Tibial nerve (tissue), 4 donors: ENCODE measurements around the gene RASA3. TPM values are rescaled to one million over a fixed set of nuclear protein-coding genes. Genes with fewer than 3 reads are reported as not detected.

Experiments used
- DNase-seq, 2 donors: peaks; one replicate each; pipeline ENCODE4 v3.0.0-alpha.2; 2019; ENCODE audit warnings: low spot score in 2 of 2
- H3K27ac ChIP-seq, 4 donors: fragments of 200-600 bp; sonication (generic) in 3 of 4; one replicate each; pipeline ENCODE4 v1.5.1; 2017 to 2019; ENCODE audit warnings: mild to moderate bottlenecking in 1 of 4
- H3K27me3 ChIP-seq, 2 donors: fragments of 200-600 bp; sonication (generic) in 1 of 2; one replicate each; pipeline versions ENCODE4 v1.5.1 to v1.6.0; 2017 to 2019
- H3K36me3 ChIP-seq, 3 donors: fragments of 200-600 bp; sonication (generic); one replicate each; pipeline ENCODE4 v1.5.1; 2018 to 2019
- H3K4me1 ChIP-seq, 4 donors: fragments of 200-600 bp; sonication (generic) in 3 of 4; one replicate each; pipeline ENCODE4 v1.5.1; 2017 to 2019
- H3K4me3 ChIP-seq, 4 donors: fragments of 200-600 bp; sonication (generic) in 3 of 4; one replicate each; pipeline ENCODE4 v1.5.1; 2017 to 2019; ENCODE audit warnings: mild to moderate bottlenecking in 1 of 4, moderate library complexity in 1 of 4
- H3K9me3 ChIP-seq, 4 donors: fragments of 200-600 bp; sonication (generic) in 3 of 4; one replicate each; pipeline ENCODE4 v1.5.1; 2017 to 2019
- EP300 ChIP-seq, 2 donors: sonication (generic); formaldehyde crosslinking; IDR thresholded peaks; one replicate each; pipeline ENCODE4 v1.6.1; 2017; ENCODE audit warnings: antibody characterized with exemption in 2 of 2, mild to moderate bottlenecking in 1 of 2
- POLR2A ChIP-seq, 2 donors: fragments of 450-650 bp; IDR thresholded peaks; one replicate each; pipeline ENCODE4 v1.6.1; 2017; ENCODE audit warnings: antibody characterized with exemption in 2 of 2, mild to moderate bottlenecking in 2 of 2, moderate library complexity in 2 of 2
- WGBS, 2 donors: methylation state at CpG; one replicate each; pipeline ENCODE4 v1.1.5; 2018; 5-methylcytosine and 5-hydroxymethylcytosine counted together
- total RNA-seq, 4 donors: library from RNA; depleted of rRNA; stranded (reverse); fragments of >200 nt; gene quantifications; one replicate each; pipeline ENCODE4 v1.1.0, GENCODE V29; 2016
- TF ChIP-seq, protein P1 (sequence below), 5 experiments: fragments of 200-600 bp in 3 of 5; fragments of 450-650 bp in 2 of 5; sonication (generic) in 3 of 5; IDR thresholded peaks; one replicate each; pipeline ENCODE4 v1.5.1; 2016 to 2019; ENCODE audit warnings: antibody characterized with exemption in 5 of 5, mild to moderate bottlenecking in 3 of 5, moderate library complexity in 2 of 5

RASA3 gene
- total RNA-seq, 4 donors from 2014 or later: 36.2 to 63.3 (median 46.3) TPM

GRCh38 chr13:114073881-114074612 is 58.4 kb downstream of the RASA3 start:
- peaks cover 0 to 24% (median 0%) of the 10 kb centered on the region in 3 donors for H3K36me3 ChIP-seq
- peaks cover 0 to 44% (median 14%) of the 10 kb centered on the region in 4 donors for H3K4me1 ChIP-seq
- no peak overlapping the region for H3K4me3 ChIP-seq
- DNase-seq: peak in 1 of 2 donors; percentile 12
- H3K27ac ChIP-seq: peak overlapping the region in 2 of 4 donors; percentile 15 to 28
- TF ChIP-seq POLR2A (IDR thresholded peaks at IDR 0.05): no peak
- no peak for TF ChIP-seq EP300 (IDR thresholded peaks at IDR 0.05)
- TF ChIP-seq, protein P1, sequence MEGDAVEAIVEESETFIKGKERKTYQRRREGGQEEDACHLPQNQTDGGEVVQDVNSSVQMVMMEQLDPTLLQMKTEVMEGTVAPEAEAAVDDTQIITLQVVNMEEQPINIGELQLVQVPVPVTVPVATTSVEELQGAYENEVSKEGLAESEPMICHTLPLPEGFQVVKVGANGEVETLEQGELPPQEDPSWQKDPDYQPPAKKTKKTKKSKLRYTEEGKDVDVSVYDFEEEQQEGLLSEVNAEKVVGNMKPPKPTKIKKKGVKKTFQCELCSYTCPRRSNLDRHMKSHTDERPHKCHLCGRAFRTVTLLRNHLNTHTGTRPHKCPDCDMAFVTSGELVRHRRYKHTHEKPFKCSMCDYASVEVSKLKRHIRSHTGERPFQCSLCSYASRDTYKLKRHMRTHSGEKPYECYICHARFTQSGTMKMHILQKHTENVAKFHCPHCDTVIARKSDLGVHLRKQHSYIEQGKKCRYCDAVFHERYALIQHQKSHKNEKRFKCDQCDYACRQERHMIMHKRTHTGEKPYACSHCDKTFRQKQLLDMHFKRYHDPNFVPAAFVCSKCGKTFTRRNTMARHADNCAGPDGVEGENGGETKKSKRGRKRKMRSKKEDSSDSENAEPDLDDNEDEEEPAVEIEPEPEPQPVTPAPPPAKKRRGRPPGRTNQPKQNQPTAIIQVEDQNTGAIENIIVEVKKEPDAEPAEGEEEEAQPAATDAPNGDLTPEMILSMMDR (IDR thresholded peaks at IDR 0.05): no peak
- H3K9me3 ChIP-seq: no peaks in the 10 kb centered on the region
- H3K27me3 ChIP-seq: no peaks in the 10 kb centered on the region
- 87 to 88% methylated on average over 22 of the region's 22 CpGs for WGBS, 2 donors

- DNase-seq: peak in 1 of 2 donors; percentile 9
- Histone ChIP-seq H3K4me1 (peaks cover 0 to 48% (median 20%) of the 10 kb centered on the region in 4 donors), H3K27me3 (no peaks in the 10 kb centered on the region), H3K27ac (peak overlapping the region in 2 of 4 donors; percentile 37 to 69), H3K4me3 (no peak overlapping the region), H3K9me3 (no peaks in the 10 kb centered on the region), H3K36me3 (peaks cover 0 to 24% (median 0%) of the 10 kb centered on the region in 3 donors)
- WGBS, 2 donors: 74 to 83% methylated on average over 10 of the region's 10 CpGs
- TF ChIP-seq POLR2A (IDR thresholded peaks at IDR 0.05) (no peak), EP300 (IDR thresholded peaks at IDR 0.05) (no peak)
- TF ChIP-seq, protein P1 (IDR thresholded peaks at IDR 0.05): no peak
These were observed 60.0 kb downstream of the RASA3 start for GRCh38 chr13:114072421-114072820.

DNA sequence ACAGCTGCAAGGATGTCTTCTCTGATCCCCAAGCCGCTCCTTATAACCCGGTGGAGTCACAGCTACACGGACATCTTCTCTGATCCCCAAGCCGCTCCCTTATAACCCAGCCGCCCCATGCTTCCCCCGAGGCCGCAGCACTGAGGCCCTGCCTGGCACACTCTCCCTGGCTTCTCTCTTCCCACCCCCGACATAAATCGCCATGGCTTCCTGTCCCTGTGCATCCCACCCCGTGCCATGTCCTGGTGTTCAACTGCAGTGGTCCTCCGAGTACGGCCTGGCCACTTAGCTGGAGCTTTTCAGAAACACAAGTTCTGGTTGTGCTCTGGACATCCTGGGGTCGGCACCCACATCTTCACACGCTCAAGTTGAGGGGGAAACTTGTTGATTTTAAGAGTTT is 60.4 kb downstream of the RASA3 start:
- WGBS, 2 donors: 49 to 50% methylated on average over 14 of the region's 14 CpGs
- no peaks in the 10 kb centered on the region for H3K9me3 ChIP-seq
- H3K4me3 ChIP-seq: no peak overlapping the region
- H3K27ac ChIP-seq: peak overlapping the region in 3 of 4 donors; percentile 6 to 69 (median 37)
- no peaks in the 10 kb centered on the region for H3K27me3 ChIP-seq
- H3K4me1 ChIP-seq: peaks cover 0 to 52% (median 24%) of the 10 kb centered on the region in 4 donors
- peak in 1 of 2 donors; percentile 11 for DNase-seq
- H3K36me3 ChIP-seq: peaks cover 0 to 24% (median 0%) of the 10 kb centered on the region in 3 donors
- TF ChIP-seq, protein P1 (IDR thresholded peaks at IDR 0.05): no peak
- TF ChIP-seq POLR2A (IDR thresholded peaks at IDR 0.05) (no peak), EP300 (IDR thresholded peaks at IDR 0.05) (no peak)

GRCh38 chr13:114071410-114071809 is 61.0 kb downstream of the RASA3 start:
- Histone ChIP-seq H3K27me3 (no peaks in the 10 kb centered on the region), H3K9me3 (no peaks in the 10 kb centered on the region), H3K27ac (peak overlapping the region in 3 of 4 donors; percentile 26 to 69 (median 37)), H3K36me3 (peaks cover 0 to 20% (median 0%) of the 10 kb centered on the region in 3 donors), H3K4me3 (no peak overlapping the region), H3K4me1 (peaks cover 0 to 58% (median 30%) of the 10 kb centered on the region in 4 donors)
- 44 to 58% methylated on average over 10 of the region's 10 CpGs for WGBS, 2 donors
- no peak for TF ChIP-seq EP300 (IDR thresholded peaks at IDR 0.05)
- TF ChIP-seq, protein P1 (IDR thresholded peaks at IDR 0.05): no peak
- no peak for TF ChIP-seq POLR2A (IDR thresholded peaks at IDR 0.05)
- DNase-seq: peak in 1 of 2 donors; percentile 9
